Activated CD8-positive, alpha-beta memory T cell treated with anti-CD3 and anti-CD28 coated beads, Interleukin-2, amount 50 U/mL, for 24 hours (primary cell): ENCODE results near the gene MPP7.
"Not testable (repeated sequence)": the region's sequence is repeated elsewhere in the genome, so short reads cannot be mapped to it uniquely, and the experiment has no call there.

Experiments used
- DNase-seq: peaks from one replicate; pipeline ENCODE4 v3.0.0-alpha.2; 2020; ENCODE audit errors: extremely low read depth

MPP7 gene

DNA sequence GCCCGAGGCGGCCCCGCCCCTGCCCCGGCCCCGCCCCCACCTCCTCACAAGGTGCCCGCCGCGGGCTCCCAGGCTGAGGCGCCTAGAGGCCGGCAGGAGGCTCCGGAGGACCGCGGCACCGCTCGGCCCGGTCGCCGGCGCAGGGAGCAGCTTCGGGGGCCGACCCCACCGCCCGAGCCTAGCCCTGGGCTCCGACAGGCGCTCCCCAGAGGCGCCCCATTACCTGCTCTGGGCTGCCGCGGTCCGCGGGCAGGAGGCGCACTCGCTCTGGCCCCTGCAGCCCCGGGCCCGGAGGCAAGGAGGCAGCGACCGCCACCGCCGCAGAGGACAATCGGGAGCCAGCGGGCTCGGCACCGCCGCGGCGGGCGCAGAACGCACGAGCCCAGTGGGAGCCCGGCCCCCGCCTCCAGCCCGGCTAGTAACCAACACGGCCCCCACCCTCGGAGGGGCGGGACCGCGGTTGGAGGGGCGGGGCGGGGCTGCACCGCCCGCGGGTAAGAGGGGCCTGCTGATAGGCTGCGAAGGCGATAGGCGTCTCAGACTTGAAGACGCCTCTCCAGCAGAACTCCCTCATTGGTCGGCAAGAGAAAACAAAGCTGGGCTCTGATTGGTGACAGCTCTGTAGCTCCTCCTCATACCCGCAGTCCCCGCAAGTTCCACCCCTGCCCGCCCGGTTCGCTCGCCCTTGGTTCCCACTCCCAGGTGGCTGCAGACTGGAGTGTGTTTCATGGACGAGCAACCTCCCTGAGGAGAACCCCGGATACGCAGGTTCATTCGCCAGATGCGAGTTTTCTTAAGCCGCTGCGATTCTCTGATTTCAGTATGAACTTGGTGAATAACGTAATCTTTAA lies at the start of gene MPP7:
TSS of gene MPP7 (minus strand) at position 427 of the 851 bp plus-strand sequence. CDS start 64,460 bp downstream, outside the sequence.
- peak; percentile 84 for DNase-seq

DNA sequence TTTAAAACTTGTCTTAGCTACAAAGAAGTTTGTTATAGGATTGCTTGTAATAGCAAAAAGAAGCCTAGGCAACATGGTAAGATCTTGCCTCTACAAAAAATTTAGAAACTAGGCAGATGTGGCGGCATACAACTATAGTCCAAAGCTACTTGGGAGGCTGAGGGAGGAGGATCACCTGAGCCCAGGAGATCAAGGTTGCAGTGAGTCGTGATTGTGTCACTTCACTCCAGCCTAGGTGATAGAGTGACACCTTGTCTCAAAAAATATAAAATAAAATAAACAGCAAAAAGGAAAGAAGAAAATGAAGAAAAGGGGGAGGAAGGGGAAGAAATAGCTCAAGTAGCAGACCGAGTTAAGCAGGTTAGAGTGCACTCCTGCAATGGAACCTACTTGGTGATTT lies 47.0 kb upstream of the MPP7 start:
- DNase-seq: no peak

DNA sequence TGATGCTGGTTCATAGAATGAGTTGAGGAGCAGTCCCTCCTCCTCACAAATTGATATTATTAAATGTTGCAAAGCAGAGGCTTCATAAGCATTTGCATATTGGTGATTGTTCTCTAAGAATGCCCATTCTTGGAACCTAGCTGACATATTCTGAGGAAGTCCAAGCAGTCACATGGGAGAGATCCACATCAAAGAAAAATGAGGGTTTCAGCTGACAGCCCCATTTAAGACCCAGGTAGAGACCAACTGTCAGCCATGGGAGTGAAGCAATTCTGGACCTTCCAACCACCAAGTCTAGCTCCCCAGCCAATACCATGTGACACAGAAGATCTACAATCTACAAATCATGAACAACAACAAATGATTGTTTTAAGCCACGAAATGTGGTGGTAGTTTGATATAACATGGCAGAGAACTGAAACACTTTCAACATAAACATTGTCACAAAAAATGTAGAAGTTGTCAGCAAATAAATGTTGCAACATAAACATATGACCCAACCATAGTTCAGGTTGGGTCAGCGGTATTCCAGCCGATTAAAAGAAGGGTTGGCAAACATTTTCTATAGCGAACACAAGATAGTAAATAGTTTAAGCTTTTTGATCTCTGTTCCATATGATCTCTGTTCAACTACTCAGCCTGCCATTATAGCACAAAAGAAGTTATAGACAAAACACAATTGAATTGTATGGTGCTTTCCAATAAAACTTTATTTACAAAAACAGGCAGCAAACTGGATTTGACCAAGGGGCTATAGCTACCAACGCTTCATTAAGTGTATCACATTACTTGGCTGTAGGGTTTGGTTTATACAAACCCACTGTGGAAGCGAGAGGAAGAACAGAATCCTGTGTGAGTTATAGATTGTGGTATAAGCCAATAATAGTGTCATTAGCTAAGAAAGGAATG lies 41.4 kb upstream of the MPP7 start:
- DNase-seq: no peak

DNA sequence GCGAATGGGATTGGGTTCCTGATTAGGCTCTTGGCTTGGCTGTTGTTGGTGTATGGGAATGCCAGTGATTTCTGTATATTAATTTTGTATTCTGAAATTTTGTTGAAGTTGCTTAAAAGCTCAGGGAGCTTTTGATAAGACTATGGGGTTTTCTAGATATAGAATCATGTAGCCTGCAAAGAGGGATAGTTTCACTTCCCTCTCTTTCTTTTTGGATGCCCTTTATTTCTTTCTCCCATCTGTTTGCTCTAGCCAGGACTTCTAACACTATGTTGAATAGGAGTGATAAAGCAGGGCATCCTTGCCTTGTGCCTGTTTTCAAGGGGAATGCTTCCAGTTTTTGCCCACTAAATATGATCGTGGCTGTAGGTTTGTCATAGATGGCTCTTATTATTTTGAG lies 40.4 kb upstream of the MPP7 start:
- DNase-seq: no peak

DNA sequence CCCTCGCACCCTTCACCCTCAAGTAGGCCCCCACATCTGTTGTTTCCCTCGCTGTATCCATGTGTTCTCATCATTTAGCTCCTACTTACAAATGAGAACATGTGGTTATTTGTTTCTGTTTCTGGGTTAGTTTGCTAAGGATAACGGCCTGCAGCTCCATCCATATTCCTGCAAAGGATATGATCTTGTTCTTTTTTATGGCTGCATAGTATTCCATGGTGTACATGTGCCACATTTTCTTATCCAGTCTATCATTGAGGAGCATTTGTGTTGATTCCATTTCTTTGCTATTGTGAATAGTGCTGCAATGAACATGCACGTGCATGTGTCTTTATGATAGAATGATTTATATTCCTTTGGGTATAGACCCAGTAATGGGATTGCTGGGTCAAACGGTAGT lies 38.8 kb upstream of the MPP7 start:
- DNase-seq: not testable (repeated sequence)

DNA sequence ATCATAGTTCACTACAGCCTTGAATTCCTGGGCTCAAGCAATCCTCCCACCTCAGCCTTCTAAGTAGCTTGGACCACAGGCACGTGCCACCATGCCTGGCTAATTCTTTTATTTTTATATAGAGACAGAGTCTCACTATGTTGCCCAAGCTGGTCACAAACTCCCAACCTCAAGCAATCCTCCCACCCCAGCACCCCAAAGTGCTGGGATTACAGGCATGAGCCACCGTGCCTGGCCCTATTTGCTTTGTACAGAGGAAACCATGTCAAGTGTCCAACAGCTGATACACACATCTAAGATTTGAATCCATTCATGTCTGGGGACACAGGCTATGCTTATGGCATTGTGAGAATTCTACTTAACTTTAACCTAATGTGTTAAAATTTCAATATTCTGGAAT lies 29.9 kb upstream of the MPP7 start:
- DNase-seq: no peak

DNA sequence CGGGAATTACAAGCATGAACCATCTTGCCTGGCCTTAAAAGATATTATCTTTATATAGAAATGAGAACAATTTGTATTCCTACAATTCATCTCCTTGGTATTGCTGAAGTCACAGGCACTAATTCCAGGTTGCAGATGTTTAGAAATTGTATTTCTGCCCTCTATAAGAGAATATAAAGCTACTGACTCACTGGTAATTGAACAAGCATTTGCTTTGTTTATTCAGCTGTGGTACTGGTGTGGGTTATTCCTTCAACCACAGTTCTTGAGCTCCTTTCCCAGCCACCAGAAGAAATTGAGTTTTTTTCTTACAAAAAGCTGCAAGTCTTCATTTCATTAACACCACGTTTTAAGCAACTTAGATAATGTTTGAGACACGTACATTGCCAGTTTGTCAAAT lies 29.0 kb upstream of the MPP7 start:
- DNase-seq: no peak

DNA sequence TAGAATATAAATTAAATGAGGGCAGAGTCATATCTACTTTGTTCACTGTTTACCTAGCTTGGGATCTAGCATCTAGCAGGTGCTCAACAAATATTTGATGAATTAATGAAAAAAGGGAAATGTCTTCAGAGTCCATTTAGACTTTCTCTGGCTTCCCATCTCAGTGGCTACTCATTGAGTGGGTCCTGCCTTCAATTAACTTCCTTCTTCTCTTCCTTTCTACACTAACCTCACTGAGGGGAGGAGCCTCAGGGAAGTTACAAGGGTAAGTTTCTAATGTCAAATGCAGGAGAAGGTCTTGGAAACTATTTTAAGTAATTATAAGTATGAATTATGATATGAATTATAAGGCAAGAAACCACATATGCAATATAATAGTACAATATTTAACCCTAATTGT lies 28.2 kb upstream of the MPP7 start:
- no peak for DNase-seq

DNA sequence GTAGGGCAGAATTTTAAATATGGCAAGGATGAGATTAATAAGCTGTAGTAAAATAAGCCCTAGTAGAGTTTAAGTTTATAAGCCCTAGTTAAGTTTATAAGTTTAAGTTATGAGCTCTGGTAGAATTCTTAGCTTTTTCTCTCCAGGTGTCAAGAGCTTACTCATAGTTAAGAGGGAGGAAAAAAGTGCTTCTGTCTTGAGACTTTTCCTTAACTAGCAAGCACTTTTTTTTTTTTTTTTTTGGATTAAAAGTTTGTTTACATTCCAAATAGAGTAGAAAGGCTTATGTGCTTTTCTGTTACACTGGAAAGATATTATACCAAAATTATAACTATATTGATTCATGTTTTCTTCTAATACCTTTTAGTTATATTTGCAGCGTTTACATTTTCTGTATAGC lies 25.5 kb upstream of the MPP7 start:
- no peak for DNase-seq

DNA sequence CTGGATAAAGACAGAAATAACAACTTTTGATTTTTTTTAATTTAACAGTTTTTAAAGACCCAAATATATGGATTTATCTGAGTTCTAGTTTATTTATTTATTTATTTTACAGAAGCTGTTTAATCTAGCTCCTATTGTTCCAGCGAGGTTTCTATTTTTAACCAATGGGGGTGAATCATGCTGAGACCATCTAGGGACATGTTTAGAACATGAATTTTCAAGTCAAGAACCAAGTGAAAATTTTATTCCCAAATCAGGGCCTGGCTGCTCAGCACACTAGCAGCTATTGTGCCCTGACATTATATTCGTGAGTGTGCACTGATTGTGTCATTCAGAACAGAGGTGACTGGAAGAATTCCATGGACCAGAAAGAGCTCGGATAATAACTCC lies 24.6 kb upstream of the MPP7 start:
- DNase-seq: no peak

DNA sequence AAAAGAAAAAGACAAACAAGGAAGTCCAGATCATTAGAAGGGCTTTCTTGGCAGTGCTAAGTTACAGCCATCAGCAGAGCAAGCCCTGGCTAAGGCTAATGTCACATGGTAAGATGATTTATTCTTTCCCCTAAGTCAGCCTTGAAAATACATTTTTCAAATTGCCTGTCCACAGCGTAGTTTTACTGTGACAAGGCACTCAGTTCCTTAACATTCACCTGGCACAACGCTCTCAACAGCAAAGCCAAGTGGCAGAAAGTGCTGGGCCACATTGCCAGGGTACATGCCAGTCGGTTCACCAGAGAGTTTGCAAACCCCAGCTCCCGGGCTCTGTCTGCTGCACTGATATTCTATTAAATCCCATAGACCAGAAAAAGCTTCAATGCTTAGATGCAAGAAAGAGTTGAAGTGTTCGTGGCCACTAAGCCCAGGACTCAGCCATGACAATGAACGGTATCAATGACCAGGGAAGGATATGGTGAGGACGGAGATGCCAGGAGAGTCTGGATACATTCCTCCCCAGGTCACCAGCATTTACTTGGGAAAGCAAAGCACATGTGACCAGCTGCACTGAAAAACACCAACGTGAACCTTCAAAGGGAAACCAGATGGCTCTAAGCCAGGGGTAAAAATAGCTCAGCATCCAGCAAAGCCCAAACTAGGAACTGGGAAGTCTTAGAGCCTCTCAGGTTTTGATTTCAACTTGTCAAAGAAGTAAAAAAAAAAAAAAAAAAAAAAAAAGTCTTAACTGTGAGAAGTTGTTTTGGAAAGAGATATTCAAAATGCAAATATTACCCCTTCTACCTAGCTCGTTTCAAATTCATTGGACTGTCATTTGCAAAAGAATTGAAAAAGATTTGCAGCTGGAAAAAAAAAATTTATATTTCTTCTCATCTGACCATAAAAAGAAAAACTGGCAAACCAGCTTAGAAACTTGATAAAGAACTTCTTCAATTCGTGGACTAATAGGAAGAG lies 23.9 kb upstream of the MPP7 start:
- DNase-seq: no peak

DNA sequence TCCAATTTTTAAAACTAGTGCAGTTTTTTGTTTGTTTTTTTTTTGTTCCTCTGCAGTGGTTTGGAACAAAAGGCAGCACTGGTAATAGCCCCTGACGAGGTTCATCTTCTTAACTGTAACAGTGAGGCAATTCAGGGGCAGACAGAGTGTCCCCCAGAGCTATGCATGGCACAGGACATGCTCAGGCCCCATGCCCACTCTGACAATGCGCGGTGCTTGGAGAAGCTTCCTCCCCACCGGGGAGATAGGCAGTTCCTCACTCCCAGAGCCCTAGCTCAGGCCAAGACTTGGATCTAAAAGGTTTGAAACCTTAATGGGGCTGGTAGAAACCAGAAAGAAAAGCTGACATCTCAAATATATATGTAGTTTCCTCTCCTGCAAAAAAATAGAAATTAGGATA lies 17.9 kb upstream of the MPP7 start:
- DNase-seq: no peak

DNA sequence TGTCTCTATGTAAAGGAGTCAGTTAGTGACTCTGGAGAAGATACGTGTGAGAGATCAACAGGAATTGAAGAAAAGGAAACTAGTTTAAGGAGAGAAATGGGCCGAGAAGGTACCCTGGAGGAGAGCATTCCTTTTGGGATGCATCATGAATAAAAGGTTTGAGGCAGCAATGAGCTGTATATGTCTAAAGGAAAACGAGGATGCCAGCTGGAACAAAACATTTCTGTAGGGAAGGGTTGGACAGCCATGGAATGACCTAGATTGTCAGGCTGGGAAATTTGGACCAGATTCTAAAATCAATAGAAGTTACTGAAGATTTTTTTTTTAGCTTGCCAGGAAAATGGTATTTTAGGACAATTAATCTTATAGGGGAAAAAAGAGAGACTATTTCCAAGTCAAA lies 17.2 kb upstream of the MPP7 start:
- no peak for DNase-seq

DNA sequence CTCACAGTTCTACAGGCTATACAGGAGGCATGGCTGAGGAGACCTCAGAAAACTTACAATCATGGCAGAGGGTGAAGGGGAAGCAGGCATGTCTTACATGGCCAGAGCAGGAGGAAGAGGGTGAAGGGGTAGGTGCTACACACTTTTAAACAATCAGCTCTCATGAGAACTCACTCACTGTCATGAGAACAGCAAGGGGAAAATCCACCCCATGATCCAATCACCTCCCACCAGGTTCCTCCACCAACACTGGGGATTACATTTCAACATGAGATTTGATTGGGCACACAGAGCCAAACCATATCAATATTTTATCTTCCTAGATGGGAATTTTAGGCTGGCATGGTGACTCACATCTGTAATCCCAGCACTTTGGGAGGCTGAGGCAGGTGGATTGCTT lies 16.2 kb upstream of the MPP7 start:
- DNase-seq: not testable (repeated sequence)

DNA sequence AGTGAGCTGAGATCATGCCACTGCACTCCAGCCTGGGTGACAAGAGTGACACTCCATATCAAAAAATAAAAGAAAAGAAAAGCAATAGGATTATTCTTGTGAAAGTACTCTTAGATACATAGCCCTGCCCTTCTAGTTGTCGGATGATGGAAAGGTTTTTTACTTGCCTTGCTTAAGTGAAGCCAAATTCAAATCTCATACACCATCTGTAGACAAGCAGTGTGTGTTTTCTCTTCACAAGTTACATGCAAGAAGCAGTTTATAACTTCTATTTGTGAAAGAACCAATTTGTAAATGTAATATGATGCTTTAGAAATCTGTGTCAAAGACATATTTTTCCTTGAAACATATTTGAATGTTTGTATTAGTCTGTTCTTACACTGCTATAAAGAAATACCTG lies 15.8 kb upstream of the MPP7 start:
- no peak for DNase-seq

DNA sequence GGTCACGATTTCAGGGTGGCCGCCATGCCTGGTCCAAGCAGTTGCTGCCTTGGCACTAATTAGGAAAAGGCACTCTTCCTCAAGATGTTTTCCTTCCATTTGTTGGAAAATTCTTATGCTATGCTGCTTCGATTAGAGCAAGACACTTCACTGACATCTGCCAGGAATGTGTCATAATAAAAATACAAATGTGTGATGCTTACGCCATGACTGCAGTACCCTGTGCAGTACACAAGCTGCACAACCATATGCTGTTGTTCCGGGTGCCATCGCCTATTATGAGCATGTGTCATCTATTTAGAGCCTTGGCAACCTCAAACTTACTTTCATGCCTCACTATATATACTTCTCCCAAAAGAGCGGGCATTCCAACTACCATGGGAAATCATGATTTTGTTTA lies 14.9 kb upstream of the MPP7 start:
- no peak for DNase-seq

DNA sequence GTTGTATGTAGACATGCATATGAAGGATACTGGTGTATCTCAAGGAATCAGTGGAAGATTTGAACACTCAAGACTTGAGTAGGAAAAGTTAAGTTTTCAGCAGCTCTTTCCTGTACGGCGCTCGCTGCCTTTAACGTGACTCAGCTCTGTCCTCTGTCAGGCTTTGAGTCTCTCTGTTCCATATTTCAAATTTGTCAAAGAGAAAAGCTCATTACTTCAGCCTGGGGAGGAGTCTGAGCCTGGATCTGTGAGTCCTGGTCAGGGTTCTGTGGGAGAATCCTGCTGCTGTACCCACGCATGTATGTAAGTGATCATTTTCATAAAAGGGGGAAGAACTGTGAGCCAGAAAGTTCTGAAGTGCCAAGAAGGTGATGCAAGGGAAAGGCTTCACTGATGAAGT lies 13.8 kb upstream of the MPP7 start:
- DNase-seq: no peak

DNA sequence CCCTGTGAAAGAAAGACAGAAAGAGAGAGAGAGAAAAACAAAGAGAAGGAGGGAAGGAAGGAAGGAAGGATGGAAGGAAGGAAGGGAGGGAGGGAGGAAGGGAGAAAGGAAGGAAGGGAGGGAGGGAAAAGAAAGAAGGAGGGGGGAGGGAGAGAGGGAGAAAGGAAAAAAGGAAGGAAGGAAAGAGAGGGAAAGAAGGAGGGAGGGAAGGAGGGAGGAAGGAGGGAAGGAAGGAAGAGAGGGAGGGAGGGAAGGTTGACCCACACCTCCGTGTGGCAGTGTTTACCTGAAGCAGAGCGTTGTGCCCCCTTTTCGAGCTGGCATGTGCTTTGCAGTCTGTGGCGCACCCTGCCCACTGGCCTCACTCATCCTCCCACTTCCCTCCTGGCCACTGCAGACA lies 12.3 kb upstream of the MPP7 start:
- no peak for DNase-seq

DNA sequence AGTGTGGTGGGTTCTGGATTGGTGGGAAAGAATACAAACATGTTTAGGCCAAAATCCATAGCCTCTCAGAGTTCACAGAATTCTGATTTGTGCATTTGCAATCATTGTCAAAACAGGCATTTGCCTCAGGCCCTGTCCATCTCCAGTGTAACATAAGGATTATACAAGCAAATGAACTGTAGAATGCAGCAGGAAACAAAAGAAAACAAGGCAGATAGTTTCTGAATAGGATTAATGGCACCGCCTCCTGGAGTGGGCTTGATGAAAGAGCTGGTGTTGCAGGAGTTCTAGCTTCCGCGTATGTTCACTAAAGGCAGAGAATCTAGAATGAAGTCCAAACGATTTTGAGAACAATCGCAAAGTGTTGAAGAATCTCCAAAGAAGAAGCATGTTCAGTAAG lies 11.3 kb upstream of the MPP7 start:
- DNase-seq: no peak

DNA sequence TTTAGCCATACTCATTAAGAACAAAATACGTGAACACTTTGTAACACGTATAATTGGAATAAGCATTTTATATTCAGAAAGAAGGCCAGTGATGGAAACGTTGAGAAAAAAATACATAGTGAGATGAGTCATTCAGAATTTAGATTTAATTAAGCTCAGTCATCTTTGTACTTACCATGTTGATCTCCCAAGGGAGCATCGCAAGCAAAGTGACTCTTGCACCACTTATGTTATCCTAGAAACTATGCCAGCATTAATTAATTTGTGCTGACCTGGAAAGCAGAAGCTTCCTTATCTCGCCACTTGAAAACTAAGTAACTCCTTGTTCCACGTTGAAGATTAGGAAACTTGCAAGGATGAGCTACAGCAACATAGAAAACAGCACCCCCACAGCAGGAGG lies 9.7 kb upstream of the MPP7 start:
- no peak for DNase-seq

DNA sequence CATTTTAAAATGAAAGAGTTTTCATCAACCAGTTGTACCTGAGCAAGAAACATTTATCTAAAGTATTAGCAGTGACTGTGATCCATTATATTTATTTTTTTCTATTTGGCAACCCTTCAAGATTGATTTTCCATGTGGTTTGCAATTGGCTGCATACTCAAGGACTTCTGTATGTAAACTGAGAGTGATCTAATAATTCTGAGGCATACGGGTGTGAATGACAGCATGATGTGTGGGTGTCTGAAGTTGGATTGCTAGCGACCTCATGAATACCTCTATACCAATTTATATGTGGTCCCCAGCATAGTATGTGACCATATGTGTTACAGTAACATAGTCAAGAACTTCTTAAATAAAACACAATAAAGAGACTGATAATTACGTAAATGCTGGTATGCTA lies 8.2 kb upstream of the MPP7 start:
- no peak for DNase-seq

DNA sequence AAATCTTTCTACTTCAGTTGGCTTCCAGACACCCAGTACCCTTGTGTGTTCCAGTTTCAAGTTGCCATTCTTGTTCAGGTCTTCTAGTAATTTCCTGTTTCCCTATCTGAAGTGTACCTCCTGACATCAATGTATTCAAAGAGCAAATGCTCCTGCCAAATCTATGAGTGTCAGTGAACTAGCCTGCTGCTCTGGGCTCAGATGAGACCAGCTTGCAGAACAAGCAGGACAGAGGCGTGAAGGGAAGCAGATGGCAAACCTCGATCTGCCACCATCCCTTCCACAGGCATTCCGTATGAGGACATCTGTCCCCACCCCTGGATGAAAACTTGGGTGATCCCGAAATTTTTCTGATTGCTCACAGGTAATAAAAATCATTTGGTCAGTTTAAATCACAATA lies 4.4 kb upstream of the MPP7 start:
- no peak for DNase-seq
